GM21515 (cell line): ENCODE results near the gene TRAPPC8.
"Not testable (repeated sequence)": the region's sequence is repeated elsewhere in the genome, so short reads cannot be mapped to it uniquely, and the experiment has no call there.

Source experiments
- ATAC-seq: cut with Tn5 transposase; IDR thresholded peaks from one replicate; pipeline ENCODE4 v1.9.1; 2021; ENCODE audit not compliant: unreplicated experiment

The TRAPPC8 gene

GRCh38 chr18:31877900-31878299 lies 65.0 kb downstream of the TRAPPC8 start:
- no peak for ATAC-seq

GRCh38 chr18:31876707-31877106 lies 66.2 kb downstream of the TRAPPC8 start:
- no peak for ATAC-seq

GRCh38 chr18:31875301-31875700 lies 67.6 kb downstream of the TRAPPC8 start:
- ATAC-seq = no peak

GRCh38 chr18:31863103-31863502 lies 79.8 kb downstream of the TRAPPC8 start:
- ATAC-seq = no peak

GRCh38 chr18:31860488-31860887 lies 82.4 kb downstream of the TRAPPC8 start:
- ATAC-seq = no peak

GRCh38 chr18:31857526-31858106 lies 85.3 kb downstream of the TRAPPC8 start:
- no peak for ATAC-seq

- no peak for ATAC-seq
These were observed 92.1 kb downstream of the TRAPPC8 start for GRCh38 chr18:31850844-31851243.

- no peak for ATAC-seq
These were observed 102.4 kb downstream of the TRAPPC8 start for GRCh38 chr18:31840499-31840898.

GRCh38 chr18:31837879-31838278 lies 105.0 kb downstream of the TRAPPC8 start:
- ATAC-seq = no peak

GRCh38 chr18:31835528-31836133 lies 107.3 kb downstream of the TRAPPC8 start:
- ATAC-seq = no peak

- ATAC-seq = no peak
These were observed 111.0 kb downstream of the TRAPPC8 start for GRCh38 chr18:31831903-31832302.

- no peak for ATAC-seq
These were observed 112.2 kb downstream of the TRAPPC8 start for GRCh38 chr18:31830686-31831085.

GRCh38 chr18:31828613-31829012 lies 114.3 kb downstream of the TRAPPC8 start:
- no peak for ATAC-seq

GRCh38 chr18:31826673-31827325 lies 116.1 kb downstream of the TRAPPC8 start:
- ATAC-seq = not testable (repeated sequence)

GRCh38 chr18:31825772-31826171 lies 117.2 kb downstream of the TRAPPC8 start:
- no peak for ATAC-seq

- no peak for ATAC-seq
These were observed 121.3 kb downstream of the TRAPPC8 start for GRCh38 chr18:31821545-31822171.

GRCh38 chr18:31819925-31820229 lies 123.1 kb downstream of the TRAPPC8 start:
- no peak for ATAC-seq

- no peak for ATAC-seq
These were observed 123.6 kb downstream of the TRAPPC8 start for GRCh38 chr18:31819106-31819924.

- ATAC-seq = no peak
These were observed 128.8 kb downstream of the TRAPPC8 start for GRCh38 chr18:31814132-31814531.

- ATAC-seq = not testable (repeated sequence)
These were observed 132.4 kb downstream of the TRAPPC8 start for GRCh38 chr18:31810336-31811130.

GRCh38 chr18:31809049-31809448 lies 133.9 kb downstream of the TRAPPC8 start:
- not testable (repeated sequence) for ATAC-seq
